Measurements from ENCODE around the gene ZFP92.

- TF ChIP-seq POLR2A (IDR thresholded peaks at IDR 0.05): no peak
- no peak for TF ChIP-seq CTCF (IDR thresholded peaks at IDR 0.05)
- TF ChIP-seq EP300 (IDR thresholded peaks at IDR 0.05): no peak
Measured at GRCh38 chrX:153387345-153387744, 23.9 kb upstream of the ZFP92 start.

Measured in upper lobe of left lung (tissue), 4 donors.